ENCODE results near the gene GABRR2. TPM values are rescaled to one million over a fixed set of nuclear protein-coding genes. Genes with fewer than 3 reads are reported as not detected.

GABRR2 gene
- total and polyA plus RNA-seq, 4 donors: 0.10 to 1.7 (median 0.35) TPM

DNA sequence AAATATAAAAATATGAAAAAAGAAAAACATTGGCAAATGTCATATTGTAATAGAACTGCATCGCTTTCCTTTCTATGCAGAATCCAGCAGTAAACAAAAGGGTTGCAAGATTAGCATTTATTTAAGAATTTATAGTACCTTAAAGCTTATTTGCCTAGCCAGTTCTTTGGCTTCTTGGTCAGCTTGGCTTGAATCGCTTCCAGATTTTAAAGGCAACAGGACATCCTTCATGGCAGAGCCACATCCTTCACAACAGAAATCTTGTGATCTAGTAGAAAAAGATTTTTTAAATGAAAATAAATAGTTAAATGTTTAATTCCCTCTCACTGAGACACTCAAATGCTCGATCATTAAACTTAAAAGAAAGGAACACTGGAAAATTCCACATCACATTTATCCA is 20.1 kb upstream of the GABRR2 start:
- no peak overlapping the region for H3K27ac ChIP-seq (ENCODE audit: low read depth in 1 of 2, low read length in 2 of 2)
- WGBS: 88% methylated on average over 3 of the region's 3 CpGs
- no peak for DNase-seq (ENCODE audit: low spot score)
- H3K4me1 ChIP-seq (ENCODE audit: control insufficient read depth in 4 of 4, insufficient read depth in 4 of 4, low read length in 3 of 4): no peaks in the 10 kb centered on the region
- peaks cover 8 to 41% (median 38%) of the 10 kb centered on the region in 4 donors for H3K36me3 ChIP-seq (ENCODE audit: control insufficient read depth in 4 of 4, insufficient read depth in 3 of 4, low read depth in 1 of 4, low read length in 3 of 4)
- TF ChIP-seq SP1 (IDR thresholded peaks at IDR 0.05) (no peak), YY1 (IDR thresholded peaks at IDR 0.05) (no peak), NR2F2 (IDR thresholded peaks at IDR 0.05) (no peak), RXRA (IDR thresholded peaks at IDR 0.05) (no peak), HNF4A (conservative IDR thresholded peaks at IDR 0.05) (no peak)
- TF ChIP-seq, protein P1, sequence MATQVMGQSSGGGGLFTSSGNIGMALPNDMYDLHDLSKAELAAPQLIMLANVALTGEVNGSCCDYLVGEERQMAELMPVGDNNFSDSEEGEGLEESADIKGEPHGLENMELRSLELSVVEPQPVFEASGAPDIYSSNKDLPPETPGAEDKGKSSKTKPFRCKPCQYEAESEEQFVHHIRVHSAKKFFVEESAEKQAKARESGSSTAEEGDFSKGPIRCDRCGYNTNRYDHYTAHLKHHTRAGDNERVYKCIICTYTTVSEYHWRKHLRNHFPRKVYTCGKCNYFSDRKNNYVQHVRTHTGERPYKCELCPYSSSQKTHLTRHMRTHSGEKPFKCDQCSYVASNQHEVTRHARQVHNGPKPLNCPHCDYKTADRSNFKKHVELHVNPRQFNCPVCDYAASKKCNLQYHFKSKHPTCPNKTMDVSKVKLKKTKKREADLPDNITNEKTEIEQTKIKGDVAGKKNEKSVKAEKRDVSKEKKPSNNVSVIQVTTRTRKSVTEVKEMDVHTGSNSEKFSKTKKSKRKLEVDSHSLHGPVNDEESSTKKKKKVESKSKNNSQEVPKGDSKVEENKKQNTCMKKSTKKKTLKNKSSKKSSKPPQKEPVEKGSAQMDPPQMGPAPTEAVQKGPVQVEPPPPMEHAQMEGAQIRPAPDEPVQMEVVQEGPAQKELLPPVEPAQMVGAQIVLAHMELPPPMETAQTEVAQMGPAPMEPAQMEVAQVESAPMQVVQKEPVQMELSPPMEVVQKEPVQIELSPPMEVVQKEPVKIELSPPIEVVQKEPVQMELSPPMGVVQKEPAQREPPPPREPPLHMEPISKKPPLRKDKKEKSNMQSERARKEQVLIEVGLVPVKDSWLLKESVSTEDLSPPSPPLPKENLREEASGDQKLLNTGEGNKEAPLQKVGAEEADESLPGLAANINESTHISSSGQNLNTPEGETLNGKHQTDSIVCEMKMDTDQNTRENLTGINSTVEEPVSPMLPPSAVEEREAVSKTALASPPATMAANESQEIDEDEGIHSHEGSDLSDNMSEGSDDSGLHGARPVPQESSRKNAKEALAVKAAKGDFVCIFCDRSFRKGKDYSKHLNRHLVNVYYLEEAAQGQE (IDR thresholded peaks at IDR 0.05): no peak
- TF ChIP-seq, protein P2, sequence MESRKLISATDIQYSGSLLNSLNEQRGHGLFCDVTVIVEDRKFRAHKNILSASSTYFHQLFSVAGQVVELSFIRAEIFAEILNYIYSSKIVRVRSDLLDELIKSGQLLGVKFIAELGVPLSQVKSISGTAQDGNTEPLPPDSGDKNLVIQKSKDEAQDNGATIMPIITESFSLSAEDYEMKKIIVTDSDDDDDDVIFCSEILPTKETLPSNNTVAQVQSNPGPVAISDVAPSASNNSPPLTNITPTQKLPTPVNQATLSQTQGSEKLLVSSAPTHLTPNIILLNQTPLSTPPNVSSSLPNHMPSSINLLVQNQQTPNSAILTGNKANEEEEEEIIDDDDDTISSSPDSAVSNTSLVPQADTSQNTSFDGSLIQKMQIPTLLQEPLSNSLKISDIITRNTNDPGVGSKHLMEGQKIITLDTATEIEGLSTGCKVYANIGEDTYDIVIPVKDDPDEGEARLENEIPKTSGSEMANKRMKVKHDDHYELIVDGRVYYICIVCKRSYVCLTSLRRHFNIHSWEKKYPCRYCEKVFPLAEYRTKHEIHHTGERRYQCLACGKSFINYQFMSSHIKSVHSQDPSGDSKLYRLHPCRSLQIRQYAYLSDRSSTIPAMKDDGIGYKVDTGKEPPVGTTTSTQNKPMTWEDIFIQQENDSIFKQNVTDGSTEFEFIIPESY (IDR thresholded peaks at IDR 0.05): no peak
- TF ChIP-seq, protein P3, sequence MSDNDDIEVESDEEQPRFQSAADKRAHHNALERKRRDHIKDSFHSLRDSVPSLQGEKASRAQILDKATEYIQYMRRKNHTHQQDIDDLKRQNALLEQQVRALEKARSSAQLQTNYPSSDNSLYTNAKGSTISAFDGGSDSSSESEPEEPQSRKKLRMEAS (IDR thresholded peaks at IDR 0.05): no peak
- TF ChIP-seq, protein P4, sequence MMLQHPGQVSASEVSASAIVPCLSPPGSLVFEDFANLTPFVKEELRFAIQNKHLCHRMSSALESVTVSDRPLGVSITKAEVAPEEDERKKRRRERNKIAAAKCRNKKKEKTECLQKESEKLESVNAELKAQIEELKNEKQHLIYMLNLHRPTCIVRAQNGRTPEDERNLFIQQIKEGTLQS (IDR thresholded peaks at IDR 0.05): no peak
- H3K27me3 ChIP-seq (ENCODE audit: control insufficient read depth in 4 of 4, insufficient read depth in 4 of 4, low read length in 3 of 4): no peaks in the 10 kb centered on the region
- H3K9ac ChIP-seq (ENCODE audit: low read depth in 1 of 2, low read length in 2 of 2): no peak overlapping the region
- no peak overlapping the region for H3K4me3 ChIP-seq (ENCODE audit: low read depth in 1 of 3, low read length in 3 of 3)
- H3K9me3 ChIP-seq (ENCODE audit: control insufficient read depth in 4 of 4, low read length in 3 of 4): no peaks in the 10 kb centered on the region

DNA sequence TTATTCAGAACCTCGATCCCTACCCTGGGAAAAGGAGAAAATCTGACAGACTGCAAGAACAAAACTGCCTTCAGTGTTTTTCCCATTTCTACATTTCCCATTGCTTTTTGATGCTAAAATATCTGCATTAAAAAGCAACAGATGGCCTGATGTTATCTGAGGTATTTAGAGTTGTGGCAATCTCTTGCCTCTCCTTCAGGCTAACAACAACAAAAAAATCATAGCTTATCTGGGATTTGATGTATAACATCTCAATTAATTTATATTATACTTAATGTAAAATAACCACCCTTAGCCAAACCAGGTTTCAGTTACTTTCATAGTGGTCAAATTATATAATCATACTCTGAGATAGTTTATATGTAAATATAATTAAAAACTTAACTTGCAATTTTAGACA is 15.8 kb upstream of the GABRR2 start:
- Histone ChIP-seq H3K9ac (ENCODE audit: low read depth in 1 of 2, low read length in 2 of 2) (no peak overlapping the region), H3K9me3 (ENCODE audit: control insufficient read depth in 4 of 4, low read length in 3 of 4) (no peaks in the 10 kb centered on the region)
- WGBS: 96% methylated on average over 1 of the region's 1 CpG

More for the DNA sequence above, 15.8 kb upstream of the GABRR2 start:
- DNase-seq (ENCODE audit: low spot score): no peak
- Histone ChIP-seq H3K27me3 (ENCODE audit: control insufficient read depth in 4 of 4, insufficient read depth in 4 of 4, low read length in 3 of 4) (no peaks in the 10 kb centered on the region), H3K4me1 (ENCODE audit: control insufficient read depth in 4 of 4, insufficient read depth in 4 of 4, low read length in 3 of 4) (no peaks in the 10 kb centered on the region), H3K4me3 (ENCODE audit: low read depth in 1 of 3, low read length in 3 of 3) (no peak overlapping the region), H3K36me3 (ENCODE audit: control insufficient read depth in 4 of 4, insufficient read depth in 3 of 4, low read depth in 1 of 4, low read length in 3 of 4) (peaks cover 7 to 52% (median 42%) of the 10 kb centered on the region in 4 donors), H3K27ac (ENCODE audit: low read depth in 1 of 2, low read length in 2 of 2) (no peak overlapping the region)
- TF ChIP-seq YY1 (IDR thresholded peaks at IDR 0.05): no peak
- no peak for TF ChIP-seq TAF1 (conservative IDR thresholded peaks at IDR 0.05)
- TF ChIP-seq HNF4G (IDR thresholded peaks at IDR 0.05): no peak
- TF ChIP-seq FOXA1 (IDR thresholded peaks at IDR 0.05): no peak
- no peak for TF ChIP-seq GABPA (IDR thresholded peaks at IDR 0.05 in 1 of 2, conservative IDR thresholded peaks at IDR 0.05 in 1 of 2)
- TF ChIP-seq, protein P5, sequence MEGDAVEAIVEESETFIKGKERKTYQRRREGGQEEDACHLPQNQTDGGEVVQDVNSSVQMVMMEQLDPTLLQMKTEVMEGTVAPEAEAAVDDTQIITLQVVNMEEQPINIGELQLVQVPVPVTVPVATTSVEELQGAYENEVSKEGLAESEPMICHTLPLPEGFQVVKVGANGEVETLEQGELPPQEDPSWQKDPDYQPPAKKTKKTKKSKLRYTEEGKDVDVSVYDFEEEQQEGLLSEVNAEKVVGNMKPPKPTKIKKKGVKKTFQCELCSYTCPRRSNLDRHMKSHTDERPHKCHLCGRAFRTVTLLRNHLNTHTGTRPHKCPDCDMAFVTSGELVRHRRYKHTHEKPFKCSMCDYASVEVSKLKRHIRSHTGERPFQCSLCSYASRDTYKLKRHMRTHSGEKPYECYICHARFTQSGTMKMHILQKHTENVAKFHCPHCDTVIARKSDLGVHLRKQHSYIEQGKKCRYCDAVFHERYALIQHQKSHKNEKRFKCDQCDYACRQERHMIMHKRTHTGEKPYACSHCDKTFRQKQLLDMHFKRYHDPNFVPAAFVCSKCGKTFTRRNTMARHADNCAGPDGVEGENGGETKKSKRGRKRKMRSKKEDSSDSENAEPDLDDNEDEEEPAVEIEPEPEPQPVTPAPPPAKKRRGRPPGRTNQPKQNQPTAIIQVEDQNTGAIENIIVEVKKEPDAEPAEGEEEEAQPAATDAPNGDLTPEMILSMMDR (IDR thresholded peaks at IDR 0.05; ENCODE audit: low read depth, low read length, missing input control): no peak
- TF ChIP-seq, protein P4 (IDR thresholded peaks at IDR 0.05): no peak
- TF ChIP-seq RAD21 (IDR thresholded peaks at IDR 0.05): no peak
- no peak for TF ChIP-seq HNF4A (conservative IDR thresholded peaks at IDR 0.05)
- TF ChIP-seq, protein P3 (IDR thresholded peaks at IDR 0.05): no peak
- TF ChIP-seq, protein P1 (IDR thresholded peaks at IDR 0.05): no peak
- TF ChIP-seq EGR1 (IDR thresholded peaks at IDR 0.05; ENCODE audit: low read depth in 2 of 2): no peak
